Endothelial cell (in vitro differentiated cells): ENCODE data around the gene CACNA1A. TPM values are rescaled to one million over a fixed set of nuclear protein-coding genes. Genes with fewer than 3 reads are reported as not detected.

Experiments
- DNase-seq: peaks from one replicate; pipeline ENCODE4 v3.0.0; 2021; ENCODE audit warnings: low spot score
- H3K27ac Mint-ChIP-seq: one replicate; pipeline ENCODE4 v1.8.0; 2021; ENCODE audit warnings: mixed read lengths, inconsistent platforms; ENCODE audit not compliant: unreplicated experiment
- H3K27me3 Mint-ChIP-seq: one replicate; pipeline ENCODE4 v1.8.0; 2021; ENCODE audit warnings: mild to moderate bottlenecking, moderate library complexity, mixed read lengths, inconsistent platforms; ENCODE audit not compliant: unreplicated experiment
- H3K36me3 Mint-ChIP-seq: one replicate; pipeline ENCODE4 v1.8.0; 2021; ENCODE audit warnings: mild to moderate bottlenecking, low read depth, mixed read lengths, inconsistent platforms; ENCODE audit not compliant: unreplicated experiment
- H3K4me1 Mint-ChIP-seq: one replicate; pipeline ENCODE4 v1.8.0; 2021; ENCODE audit warnings: mild to moderate bottlenecking, mixed read lengths, inconsistent platforms; ENCODE audit not compliant: unreplicated experiment
- H3K4me3 Mint-ChIP-seq: one replicate; pipeline ENCODE4 v1.8.0; 2021; ENCODE audit warnings: mild to moderate bottlenecking, mixed read lengths, inconsistent platforms; ENCODE audit not compliant: unreplicated experiment
- H3K9me3 Mint-ChIP-seq: one replicate; pipeline ENCODE4 v1.8.0; 2021; ENCODE audit warnings: mixed read lengths, inconsistent platforms; ENCODE audit not compliant: unreplicated experiment
- total RNA-seq: library from RNA; stranded (reverse); fragmentation: NEBNext Ultra II Directional; extraction: Animal tissue kit (Norgen Biotek cat#: 25700); gene quantifications from one replicate; pipeline ENCODE4 v1.2.1, GENCODE V29; 2021; ENCODE audit not compliant: unreplicated experiment
- TF ChIP-seq, protein P1 (sequence below): fragments of 200-600 bp; sonication (generic); IDR thresholded peaks from one replicate; pipeline ENCODE4 v1.5.0; 2021; ENCODE audit warnings: antibody characterized with exemption; ENCODE audit not compliant: unreplicated experiment

Gene CACNA1A
- total RNA-seq, 1 donor from 2014 or later = 9.0 TPM

DNA sequence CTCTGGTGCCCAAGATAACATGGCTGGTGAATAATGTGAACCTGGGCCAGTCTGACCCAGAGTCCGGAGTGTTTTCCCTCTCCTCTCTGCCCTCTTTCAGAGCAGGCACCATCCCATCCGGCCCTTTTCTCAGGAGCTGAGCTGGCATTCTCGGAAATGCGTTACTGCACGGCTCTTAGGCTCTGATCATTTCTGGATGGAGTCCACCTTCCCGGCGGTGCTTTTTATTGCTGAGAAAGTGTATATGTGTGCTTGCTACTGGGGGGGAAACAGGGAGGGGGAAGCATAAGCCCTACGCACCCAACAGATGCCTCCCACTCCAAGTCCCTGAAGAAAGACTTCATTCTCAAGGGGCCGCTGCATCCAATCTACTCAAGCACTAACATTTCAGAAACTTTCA lies 6.6 kb downstream of the CACNA1A start:
- Mint-ChIP-seq H3K4me3 (no peak overlapping the region), H3K27ac (no peak overlapping the region), H3K36me3 (no peaks in the 10 kb centered on the region), H3K4me1 (no peaks in the 10 kb centered on the region), H3K27me3 (peaks cover 4% of the 10 kb centered on the region), H3K9me3 (no peaks in the 10 kb centered on the region)
- TF ChIP-seq, protein P1, sequence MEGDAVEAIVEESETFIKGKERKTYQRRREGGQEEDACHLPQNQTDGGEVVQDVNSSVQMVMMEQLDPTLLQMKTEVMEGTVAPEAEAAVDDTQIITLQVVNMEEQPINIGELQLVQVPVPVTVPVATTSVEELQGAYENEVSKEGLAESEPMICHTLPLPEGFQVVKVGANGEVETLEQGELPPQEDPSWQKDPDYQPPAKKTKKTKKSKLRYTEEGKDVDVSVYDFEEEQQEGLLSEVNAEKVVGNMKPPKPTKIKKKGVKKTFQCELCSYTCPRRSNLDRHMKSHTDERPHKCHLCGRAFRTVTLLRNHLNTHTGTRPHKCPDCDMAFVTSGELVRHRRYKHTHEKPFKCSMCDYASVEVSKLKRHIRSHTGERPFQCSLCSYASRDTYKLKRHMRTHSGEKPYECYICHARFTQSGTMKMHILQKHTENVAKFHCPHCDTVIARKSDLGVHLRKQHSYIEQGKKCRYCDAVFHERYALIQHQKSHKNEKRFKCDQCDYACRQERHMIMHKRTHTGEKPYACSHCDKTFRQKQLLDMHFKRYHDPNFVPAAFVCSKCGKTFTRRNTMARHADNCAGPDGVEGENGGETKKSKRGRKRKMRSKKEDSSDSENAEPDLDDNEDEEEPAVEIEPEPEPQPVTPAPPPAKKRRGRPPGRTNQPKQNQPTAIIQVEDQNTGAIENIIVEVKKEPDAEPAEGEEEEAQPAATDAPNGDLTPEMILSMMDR = no peak
- no peak for DNase-seq

DNA sequence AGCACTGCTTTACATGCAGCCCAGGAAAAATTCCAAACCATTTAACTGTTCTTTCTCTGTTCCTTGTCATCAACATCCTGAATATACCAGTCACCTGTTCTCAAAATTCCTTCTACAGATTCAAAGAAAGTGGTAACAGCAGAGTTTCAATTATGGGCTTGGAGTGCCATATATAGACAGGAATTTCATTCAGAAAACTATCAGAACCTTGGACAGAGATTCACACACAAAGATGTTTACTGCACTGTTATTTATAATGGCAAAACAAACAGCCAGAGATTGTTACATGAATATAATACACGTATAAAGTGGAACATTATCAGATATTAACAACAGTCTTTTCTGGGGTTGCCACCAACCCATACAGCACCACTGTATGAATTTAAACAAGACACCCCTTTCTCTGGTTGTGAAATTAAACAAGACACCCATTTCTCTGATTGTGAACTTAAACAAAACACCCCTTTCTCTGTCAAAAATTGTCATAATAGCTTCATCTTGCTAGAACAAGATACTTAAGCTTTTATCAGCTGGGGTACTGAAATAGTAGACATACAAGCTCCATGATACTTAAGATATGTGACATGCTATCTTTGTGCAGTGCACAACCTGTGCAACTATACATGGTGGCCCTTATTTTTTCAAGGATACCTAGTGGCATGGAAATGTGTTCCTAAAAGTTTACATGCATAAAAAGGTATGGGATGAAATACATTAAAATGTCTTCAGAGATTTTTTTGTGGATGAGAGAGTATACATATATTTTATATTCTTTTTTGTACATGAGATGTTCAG lies 12.6 kb downstream of the CACNA1A start:
- TF ChIP-seq, protein P1 = no peak
- Mint-ChIP-seq H3K4me1 (peaks cover 16% of the 10 kb centered on the region), H3K9me3 (no peaks in the 10 kb centered on the region), H3K27ac (no peak overlapping the region), H3K4me3 (no peak overlapping the region), H3K36me3 (no peaks in the 10 kb centered on the region), H3K27me3 (peaks cover 3% of the 10 kb centered on the region)
- DNase-seq = no peak

DNA sequence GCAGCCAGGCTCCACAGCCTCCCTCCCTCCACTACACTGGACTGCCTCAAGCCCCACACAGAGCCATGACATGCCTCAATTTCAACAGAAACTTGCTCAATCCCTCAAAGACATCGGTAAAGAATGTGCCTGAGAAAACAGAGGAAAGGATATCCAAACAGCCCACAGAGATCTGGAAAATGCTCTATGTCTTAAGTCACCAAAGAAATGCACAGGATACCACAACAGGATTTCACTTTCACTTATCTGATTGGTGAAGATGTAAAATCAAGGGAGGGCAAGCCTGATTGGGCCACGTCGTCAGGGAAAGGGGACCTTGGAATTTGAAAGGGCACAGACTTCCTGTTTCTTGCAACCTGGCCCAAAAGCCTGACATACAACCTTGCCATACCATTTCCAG lies 14.2 kb downstream of the CACNA1A start:
- no peak for DNase-seq
- TF ChIP-seq, protein P1 = no peak
- Mint-ChIP-seq H3K36me3 (no peaks in the 10 kb centered on the region), H3K9me3 (no peaks in the 10 kb centered on the region), H3K4me3 (no peak overlapping the region), H3K4me1 (peaks cover 16% of the 10 kb centered on the region), H3K27me3 (peaks cover 6% of the 10 kb centered on the region), H3K27ac (no peak overlapping the region)

GRCh38 chr19:13487985-13488384 lies 18.3 kb downstream of the CACNA1A start:
- Mint-ChIP-seq H3K27ac (no peak overlapping the region), H3K4me1 (peaks cover 9% of the 10 kb centered on the region), H3K9me3 (no peaks in the 10 kb centered on the region), H3K4me3 (no peak overlapping the region), H3K36me3 (no peaks in the 10 kb centered on the region), H3K27me3 (peaks cover 5% of the 10 kb centered on the region)
- TF ChIP-seq, protein P1 = no peak
- no peak for DNase-seq

GRCh38 chr19:13484166-13484565 lies 22.1 kb downstream of the CACNA1A start:
- H3K4me3 Mint-ChIP-seq = no peak overlapping the region
- H3K9me3 Mint-ChIP-seq = no peaks in the 10 kb centered on the region
- TF ChIP-seq, protein P1 = no peak
- H3K36me3 Mint-ChIP-seq = no peaks in the 10 kb centered on the region
- no peaks in the 10 kb centered on the region for H3K4me1 Mint-ChIP-seq
- peaks cover 5% of the 10 kb centered on the region for H3K27me3 Mint-ChIP-seq
- no peak overlapping the region for H3K27ac Mint-ChIP-seq
- DNase-seq = no peak
